Measurements from ENCODE around the gene INA.
A peak's percentile ranks its signal among the peaks of the same experiment; 100 is the strongest.

Gene INA

DNA sequence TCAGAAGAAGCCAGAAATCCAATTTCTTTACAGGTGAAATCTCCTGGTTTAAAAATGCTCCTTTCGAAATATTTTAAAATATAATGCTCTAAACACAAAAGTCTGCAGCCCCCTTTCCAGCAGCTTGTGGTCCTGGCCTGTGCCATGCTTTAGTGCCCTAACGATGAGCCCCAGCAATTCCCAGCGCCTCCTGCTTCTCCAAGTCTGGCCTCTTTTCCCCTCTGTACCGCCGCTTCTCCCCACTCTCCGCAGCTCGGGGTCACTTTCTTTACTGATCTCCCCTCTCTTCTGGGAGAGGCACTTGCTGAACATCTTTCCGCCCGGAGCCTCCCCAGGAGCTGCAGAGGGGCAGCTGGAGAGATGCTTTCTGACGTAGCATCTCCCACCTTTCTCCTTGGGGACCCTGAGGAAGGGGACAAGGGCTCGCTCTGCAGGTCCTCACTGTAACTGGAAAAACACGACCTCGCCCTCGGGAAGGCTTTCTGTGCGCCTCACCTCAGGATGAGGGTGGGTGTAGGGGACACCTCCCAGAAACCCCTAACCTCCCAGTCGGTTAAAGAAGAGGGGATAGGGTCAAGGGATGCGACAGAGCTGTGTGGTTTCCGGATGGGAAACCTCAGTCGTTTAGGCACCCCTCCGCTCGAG is 565 bp upstream of the INA start:
- DNase-seq (ENCODE audit: low spot score): no peak

DNA sequence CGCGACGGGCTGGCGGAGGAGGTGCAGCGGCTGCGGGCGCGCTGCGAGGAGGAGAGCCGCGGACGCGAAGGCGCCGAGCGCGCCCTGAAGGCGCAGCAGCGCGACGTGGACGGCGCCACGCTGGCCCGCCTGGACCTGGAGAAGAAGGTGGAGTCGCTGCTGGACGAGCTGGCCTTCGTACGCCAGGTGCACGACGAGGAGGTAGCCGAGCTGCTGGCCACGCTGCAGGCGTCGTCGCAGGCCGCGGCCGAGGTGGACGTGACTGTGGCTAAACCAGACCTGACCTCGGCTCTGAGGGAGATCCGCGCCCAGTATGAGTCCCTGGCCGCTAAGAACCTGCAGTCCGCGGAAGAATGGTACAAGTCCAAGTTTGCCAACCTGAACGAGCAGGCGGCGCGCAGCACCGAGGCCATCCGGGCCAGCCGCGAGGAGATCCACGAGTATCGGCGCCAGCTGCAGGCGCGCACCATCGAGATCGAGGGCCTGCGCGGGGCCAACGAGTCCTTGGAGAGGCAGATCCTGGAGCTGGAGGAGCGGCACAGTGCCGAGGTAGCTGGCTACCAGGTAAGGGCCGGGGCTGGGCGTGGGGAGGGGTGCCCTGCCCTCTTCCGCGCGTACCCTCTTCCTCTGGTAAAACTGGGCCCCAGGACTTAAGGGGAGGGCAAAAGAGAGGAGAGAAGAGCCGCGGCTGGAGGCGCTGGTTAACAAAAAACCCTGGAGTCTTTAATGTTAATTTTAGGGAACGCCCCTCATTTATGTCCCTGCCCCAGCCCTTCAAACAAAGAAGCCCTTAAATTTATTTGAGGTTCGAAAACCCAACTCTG is 987 bp downstream of the INA start:
- no peak for DNase-seq (ENCODE audit: low spot score)

DNA sequence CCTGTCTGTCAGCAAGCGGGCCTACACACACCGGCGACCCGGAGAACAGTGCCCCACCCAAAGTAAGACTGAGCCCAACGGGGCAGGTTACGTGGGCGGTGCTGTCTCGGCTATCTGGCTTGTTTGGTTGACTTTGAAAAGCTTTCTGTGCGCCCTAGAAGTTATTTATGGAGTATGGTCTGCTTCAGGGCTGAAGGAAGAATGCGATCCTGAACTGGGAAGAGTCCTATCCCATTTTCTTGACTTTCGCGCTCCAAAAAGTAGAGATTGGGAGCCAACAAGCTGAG is 1.5 kb downstream of the INA start:
- no peak for DNase-seq (ENCODE audit: low spot score)

DNA sequence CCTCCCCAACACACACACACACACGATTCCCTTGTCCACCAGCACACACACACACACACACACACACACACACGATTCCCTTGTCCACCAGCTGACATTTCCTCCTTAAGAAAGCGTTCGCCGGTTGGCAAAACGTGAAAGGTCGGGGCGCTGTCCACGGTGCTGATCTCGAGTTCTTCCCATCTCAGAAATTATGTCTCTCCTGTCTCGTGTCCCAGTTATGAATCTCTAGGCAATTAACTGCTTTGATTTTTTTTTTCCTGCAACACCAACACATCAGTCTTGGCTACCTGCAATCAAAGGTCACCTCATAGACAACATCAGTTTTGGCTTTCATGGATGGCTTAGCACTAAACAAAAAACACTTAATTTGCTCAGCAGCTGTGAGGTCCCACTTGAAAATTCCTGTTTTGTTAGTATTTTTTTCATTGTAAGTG is 1.9 kb downstream of the INA start:
- DNase-seq (ENCODE audit: low spot score): peak; percentile 23

DNA sequence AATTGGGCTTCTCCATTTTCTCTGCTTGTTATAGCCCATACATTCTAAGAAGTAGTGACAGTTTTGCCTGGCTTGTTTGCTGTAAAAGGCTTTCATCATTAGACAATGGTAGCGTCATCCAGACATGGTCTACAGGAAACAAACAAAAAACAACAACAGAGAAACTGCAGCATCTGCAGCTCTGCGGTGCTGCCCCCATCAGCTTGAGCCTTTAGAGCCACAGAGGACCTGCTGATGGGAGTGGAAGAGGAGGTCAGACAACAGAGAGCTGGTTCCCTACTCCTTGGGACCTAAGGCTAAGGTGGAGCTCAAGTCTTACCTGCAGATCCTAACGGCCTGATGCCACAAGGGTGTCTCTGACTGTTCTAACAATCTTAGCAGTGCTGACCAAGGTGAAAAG is 3.1 kb downstream of the INA start:
- no peak for DNase-seq (ENCODE audit: low spot score)

DNA sequence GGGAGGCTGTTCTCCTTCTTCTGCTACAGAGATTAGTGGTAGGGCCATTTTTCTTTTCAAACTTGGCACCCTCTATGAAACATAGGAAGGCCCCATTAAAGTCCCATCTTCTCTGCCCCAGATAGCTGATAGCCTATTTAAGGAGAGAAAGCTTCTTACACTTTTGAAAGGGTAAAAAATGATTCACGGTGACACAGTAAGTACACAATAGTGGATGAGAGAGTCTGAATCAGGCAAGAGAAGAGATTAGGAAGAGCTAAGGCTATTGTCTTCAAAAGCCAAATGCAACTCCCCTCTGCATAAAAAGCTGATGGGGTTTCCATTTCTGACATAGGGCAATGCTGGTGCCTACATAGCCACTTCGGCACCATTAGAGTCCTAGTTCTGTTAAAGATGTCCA is 3.6 kb downstream of the INA start:
- DNase-seq (ENCODE audit: low spot score): no peak

DNA sequence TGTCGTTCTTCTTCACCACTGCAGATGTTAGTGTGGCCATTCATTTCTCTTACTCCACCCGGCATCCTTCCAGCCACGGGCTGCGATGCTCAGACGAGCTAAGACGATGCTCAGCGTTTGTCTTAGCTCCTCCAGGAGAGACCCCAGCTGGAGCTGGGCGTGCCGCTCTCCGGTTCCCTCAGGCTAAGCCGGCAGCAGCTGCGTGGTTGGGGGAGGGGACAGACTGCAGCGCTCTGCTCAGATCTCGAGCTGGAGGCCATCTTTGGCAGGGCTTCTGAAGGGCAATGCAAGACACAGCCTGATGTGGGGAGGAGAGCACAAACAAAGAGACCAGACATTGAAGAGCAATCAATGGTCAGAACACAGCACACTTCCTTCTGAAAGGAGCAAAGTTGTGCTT is 4.8 kb downstream of the INA start:
- no peak for DNase-seq (ENCODE audit: low spot score)

DNA sequence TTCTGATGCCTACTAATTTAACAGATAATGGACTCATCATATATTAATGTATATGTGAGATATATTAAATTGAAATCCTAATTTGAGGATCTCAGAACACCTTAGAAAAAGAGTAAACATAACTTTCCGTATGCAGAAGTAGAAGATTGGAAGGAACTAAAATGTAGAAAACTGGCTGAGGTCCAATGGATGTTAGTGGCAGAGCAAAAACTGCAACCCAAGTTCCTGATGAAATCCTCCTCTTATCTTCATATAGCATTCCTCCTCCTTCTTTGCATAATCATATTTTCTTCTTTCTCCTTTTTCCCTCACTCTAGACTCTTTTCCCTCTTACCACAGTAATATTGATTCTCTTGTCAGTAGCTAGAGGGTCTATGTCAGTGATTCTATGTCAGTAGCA is 6.0 kb downstream of the INA start:
- DNase-seq (ENCODE audit: low spot score): no peak

DNA sequence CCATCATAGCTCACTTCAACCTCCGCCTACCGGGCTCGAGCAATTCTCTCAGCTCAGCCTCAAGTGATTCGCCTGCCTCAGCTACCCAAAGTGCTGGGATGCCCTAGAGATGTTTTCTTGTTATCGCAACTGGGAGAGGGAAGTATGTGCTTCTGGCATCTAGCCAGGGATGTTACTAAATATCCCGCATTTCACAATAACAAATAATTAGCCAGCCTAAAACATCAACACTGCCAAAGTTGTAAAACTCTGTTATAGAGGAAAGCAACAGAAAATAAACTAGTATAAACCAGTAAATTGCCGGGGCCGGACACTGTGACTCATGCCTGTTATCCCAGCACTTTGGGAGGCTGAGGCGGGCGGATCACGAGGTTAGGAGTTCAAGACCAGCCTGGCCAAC is 7.2 kb downstream of the INA start:
- no peak for DNase-seq (ENCODE audit: low spot score)

DNA sequence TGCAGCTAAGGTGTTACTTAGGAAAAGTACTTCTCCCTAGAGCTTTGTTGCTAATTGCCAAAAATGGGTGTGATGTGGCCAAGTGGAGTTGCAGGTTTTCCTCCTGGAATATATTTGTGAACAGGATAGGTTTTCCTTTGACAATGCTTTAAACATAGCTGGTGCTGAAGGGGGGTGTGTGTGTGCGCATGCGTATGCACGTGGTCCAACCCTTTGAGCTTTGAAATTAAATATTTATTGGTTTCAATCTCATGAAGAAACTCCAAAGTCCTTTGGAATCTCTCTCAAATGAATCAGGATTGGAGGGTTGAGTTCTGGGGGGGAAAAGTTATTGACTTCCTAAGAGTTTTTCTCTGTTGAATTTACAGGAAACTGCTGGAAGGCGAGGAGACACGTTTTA is 11.1 kb downstream of the INA start:
- DNase-seq (ENCODE audit: low spot score): no peak

DNA sequence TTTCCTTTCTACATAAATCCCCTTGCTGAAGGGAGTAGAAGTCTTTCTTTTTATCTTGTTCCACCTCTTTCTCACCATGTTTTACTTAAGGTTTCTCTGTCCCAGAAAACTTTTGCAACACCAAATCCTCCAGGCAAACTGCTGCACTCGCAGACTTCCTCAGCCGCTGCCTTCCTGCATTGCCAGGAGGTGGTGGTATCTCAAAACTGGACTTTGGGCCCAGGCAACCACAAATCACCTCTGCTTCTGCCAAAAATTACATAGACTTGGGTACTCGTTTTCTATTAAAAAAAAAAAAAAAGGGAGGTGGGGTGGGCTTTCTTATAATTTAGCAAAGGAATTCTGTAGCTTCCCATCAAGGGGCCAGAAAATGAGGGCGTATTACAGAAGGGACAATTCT is 14.7 kb downstream of the INA start:
- no peak for DNase-seq (ENCODE audit: low spot score)

DNA sequence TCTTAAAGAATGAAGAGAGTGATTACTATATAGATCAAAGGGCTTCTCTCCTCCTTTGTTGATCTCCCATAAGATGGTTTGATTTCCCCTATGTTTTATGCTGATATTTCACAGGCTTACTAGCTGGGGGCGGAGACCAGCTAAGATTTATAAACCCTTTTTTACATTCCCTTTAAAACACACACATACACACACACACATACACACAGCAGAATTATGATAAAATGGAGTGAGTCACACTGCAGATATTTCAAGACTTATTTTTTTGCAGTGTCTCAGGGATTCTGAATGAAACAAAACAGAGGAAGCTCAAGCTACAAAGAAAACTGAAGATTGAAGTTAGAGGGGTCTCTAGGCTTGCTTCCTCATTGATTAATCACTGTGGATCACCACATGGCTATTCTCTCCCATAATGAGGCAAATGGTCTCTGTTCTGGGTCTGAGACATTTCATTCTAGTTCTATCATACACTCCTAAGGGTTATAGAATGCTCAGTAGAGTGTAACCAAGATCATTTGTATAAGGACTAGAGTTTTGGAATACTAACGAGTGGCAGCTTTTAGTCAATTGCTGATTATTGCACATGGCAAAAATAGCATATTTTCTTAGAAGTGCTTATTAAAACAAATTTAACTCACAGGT is 18.6 kb downstream of the INA start:
- DNase-seq (ENCODE audit: low spot score): no peak

DNA sequence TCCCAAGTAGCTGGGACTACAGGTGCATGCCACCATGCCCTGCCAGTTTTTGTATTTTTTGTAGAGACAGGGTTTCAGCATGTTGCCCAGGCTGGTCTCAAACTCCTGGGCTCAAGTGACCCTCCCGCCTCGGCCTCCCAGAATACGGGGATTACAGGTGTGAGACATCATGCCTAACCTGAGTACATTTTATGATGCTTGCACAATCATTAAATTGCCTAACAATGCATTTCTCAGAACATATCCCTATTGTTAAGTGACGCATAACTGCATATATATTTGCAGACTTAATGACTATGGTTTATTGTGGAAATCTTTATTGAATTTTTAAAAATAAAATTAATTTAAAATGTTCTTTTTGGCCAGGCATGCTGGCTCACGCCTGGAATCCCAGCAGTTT is 30.7 kb downstream of the INA start:
- DNase-seq (ENCODE audit: low spot score): no peak

DNA sequence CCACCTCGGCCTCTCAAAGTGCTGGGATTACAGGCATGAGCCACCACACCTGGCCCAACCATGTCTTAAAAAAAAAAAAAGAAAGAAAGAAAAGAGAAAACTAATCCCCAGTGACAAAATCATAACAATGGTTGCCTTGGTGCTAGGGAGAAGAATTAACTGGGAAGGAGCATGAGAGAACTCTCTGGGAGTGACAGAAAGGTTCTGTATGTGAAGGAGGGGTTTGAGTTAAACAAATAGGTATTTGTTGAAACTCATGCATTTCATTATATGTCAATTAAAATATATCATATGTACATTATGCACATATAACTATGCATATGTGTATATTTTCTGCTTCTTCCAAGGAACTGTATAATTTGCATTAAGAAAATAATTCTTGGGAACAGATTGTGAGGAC is 33.3 kb downstream of the INA start:
- DNase-seq (ENCODE audit: low spot score): no peak

DNA sequence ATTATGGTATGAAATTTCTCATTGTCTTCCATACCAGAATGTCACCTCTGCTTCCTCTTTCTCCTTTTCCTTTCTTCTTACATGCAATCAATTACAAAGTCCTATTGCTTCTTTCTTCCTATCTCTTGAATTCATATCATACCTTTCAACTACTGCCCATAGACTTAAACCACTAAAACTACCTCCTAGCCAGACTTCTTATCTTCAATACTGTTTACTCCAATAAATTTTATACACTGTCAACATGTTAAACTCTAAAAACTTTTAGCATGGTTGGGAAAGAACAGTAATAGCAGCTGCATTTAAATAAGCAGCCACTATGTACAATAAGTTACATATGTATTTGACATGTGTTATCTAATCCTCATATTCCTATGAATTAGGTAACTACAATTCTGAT is 39.1 kb downstream of the INA start:
- DNase-seq (ENCODE audit: low spot score): no peak

DNA sequence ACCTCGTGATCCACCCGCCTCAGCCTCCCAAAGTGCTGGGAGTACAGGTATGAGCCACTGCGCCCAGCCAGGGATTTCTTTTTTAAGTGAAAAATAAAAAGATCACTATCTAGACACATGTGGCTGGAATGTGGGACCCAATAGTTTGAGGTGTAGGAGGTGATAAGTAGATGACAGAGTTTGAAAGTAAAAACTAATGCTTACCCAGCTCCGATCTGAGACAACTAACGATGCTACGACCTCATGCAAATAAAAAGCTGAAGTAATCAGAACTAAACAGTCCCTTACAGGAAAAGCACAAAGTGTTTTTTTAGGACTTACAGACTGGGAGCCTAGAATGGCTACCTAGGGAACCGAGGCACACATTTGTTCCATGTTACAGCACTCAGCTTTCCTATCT is 51.0 kb downstream of the INA start:
- DNase-seq (ENCODE audit: low spot score): no peak

DNA sequence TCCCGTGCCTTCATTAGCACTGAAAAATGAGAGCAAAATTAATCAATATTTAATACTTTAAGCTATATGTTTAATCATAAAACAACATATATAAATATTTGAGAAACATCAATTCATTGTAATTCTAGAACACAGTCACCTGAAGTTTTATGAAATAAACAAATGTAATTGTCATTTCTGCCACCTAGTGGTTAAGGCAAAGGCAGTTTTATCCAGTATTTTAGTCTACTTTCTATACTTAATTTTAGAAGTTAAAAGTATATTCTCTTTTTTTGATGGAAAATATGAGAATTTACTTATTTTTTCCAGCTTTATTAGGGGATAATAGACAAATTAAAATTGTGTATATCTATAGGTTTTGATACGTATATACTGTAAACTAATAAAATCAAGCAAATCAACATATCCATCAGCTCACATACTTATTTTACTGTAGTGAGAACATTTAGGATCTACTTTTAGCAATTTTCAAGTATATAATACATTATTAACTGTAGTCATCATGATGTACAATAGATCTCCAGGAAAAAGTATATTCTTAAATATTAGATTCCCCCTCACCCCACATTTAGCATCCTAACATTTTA is 57.1 kb downstream of the INA start:
- peak; percentile 33 for DNase-seq (ENCODE audit: low spot score)

DNA sequence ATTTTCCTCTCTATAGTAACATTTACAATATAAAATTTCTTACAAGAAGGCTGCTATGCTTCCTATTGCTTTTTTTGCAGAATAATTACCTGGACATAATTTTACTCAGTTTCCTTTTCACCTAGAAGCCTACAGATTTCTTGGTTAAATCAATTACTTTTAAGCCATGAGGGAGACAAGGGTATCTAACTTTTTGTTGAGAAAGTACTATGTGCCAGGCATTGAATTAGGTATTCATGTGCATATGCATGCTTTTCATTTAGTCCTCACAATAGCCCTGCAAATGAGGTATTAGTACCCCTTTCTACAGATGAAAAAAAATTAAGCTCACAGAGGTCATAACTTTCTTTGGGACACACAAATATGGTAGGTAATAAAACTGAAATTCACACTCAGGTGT is 57.6 kb downstream of the INA start:
- no peak for DNase-seq (ENCODE audit: low spot score)

DNA sequence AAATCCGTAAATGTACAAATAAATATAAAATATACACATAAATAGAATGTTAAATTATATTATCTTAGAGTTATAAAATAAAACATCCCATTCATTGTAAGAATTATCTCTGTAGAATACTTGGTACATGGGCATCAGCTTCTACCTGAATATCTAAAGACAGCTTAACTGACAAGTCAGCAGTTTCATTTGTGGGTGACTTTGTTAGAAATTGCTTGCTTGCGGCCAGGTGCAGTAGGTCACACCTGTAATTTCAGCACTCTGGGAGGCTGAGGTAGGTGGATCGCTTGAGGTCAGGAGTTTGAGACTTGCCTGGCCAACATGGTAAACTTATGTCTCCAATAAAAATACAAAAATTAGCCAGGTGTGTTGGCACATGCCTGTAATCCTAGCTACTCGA is 59.4 kb downstream of the INA start:
- no peak for DNase-seq (ENCODE audit: low spot score)
